Neuronal stem cell (in vitro differentiated cells): ENCODE measurements around the gene RAB33B.
"Not testable (repeated sequence)": the region's sequence is repeated elsewhere in the genome, so short reads cannot be mapped to it uniquely, and the experiment has no call there.

ENCODE experiments used
- DNase-seq: peaks from one replicate; pipeline ENCODE4 v3.0.0-alpha.2; 2013; ENCODE audit warnings: low spot score
- H2AFZ ChIP-seq: one replicate; pipeline ENCODE4 v1.6.1; 2013; ENCODE audit warnings: mild to moderate bottlenecking, low read length, inconsistent platforms
- H2AK5ac ChIP-seq: 2 replicates; pipeline ENCODE4 v1.6.1; 2013; ENCODE audit warnings: low read depth, mild to moderate bottlenecking, inconsistent platforms, low read length, moderate library complexity, mixed read lengths
- H2BK120ac ChIP-seq: 2 replicates; pipeline ENCODE4 v1.6.1; 2013; ENCODE audit warnings: low read depth, mild to moderate bottlenecking, inconsistent platforms, low read length, moderate library complexity, mixed read lengths
- H2BK12ac ChIP-seq: one replicate; pipeline ENCODE4 v1.6.1; 2013; ENCODE audit warnings: low read length, inconsistent platforms
- H2BK15ac ChIP-seq: 2 replicates; pipeline ENCODE4 v1.6.1; 2013; ENCODE audit warnings: mild to moderate bottlenecking, low read length, inconsistent platforms, mixed read lengths
- H2BK5ac ChIP-seq: one replicate; pipeline ENCODE4 v1.6.1; 2013; ENCODE audit warnings: inconsistent platforms, mild to moderate bottlenecking, low read length, moderate library complexity
- H3K14ac ChIP-seq: one replicate; pipeline ENCODE4 v1.6.1; 2013; ENCODE audit warnings: low read length, inconsistent platforms
- H3K18ac ChIP-seq: 2 replicates; pipeline ENCODE4 v1.6.1; 2013; ENCODE audit warnings: low read length, inconsistent platforms
- H3K23ac ChIP-seq: 2 replicates; pipeline ENCODE4 v1.6.1; 2013; ENCODE audit warnings: low read depth, mild to moderate bottlenecking, mixed read lengths, low read length, inconsistent platforms; ENCODE audit not compliant: poor library complexity
- H3K27ac ChIP-seq: replicated peaks from 3 replicates; pipeline ENCODE4 v1.5.1; 2013; ENCODE audit warnings: low read length, inconsistent platforms
- H3K27me3 ChIP-seq, 3 experiments: 2 replicates each; pipeline ENCODE4 v1.6.1; 2013; ENCODE audit warnings: low read length in 3 of 3, mild to moderate bottlenecking in 2 of 3, inconsistent platforms in 1 of 3, low read depth in 1 of 3, mixed read lengths in 1 of 3, moderate library complexity in 1 of 3; ENCODE audit not compliant: control insufficient read depth in 3 of 3, insufficient read depth in 3 of 3
- H3K36me3 ChIP-seq, 2 donors: replicated peaks in 1 of 2; 2 replicates each; pipeline ENCODE4 v1.6.1; 2013; ENCODE audit warnings: low read length in 2 of 2; ENCODE audit not compliant: control insufficient read depth in 2 of 2, insufficient read depth in 2 of 2
- H3K4ac ChIP-seq: 2 replicates; pipeline ENCODE4 v1.6.1; 2013; ENCODE audit warnings: inconsistent platforms, mild to moderate bottlenecking, low read length, moderate library complexity
- H3K4me1 ChIP-seq, 2 donors: 1 replicate in 1 of 2; 2 replicates in 1 of 2; pipeline ENCODE4 v1.6.1; 2013; ENCODE audit warnings: low read length in 2 of 2, low read depth in 1 of 2; ENCODE audit not compliant: control insufficient read depth in 2 of 2, insufficient read depth in 1 of 2
- H3K4me2 ChIP-seq: one replicate; pipeline ENCODE4 v1.6.1; 2013; ENCODE audit warnings: mild to moderate bottlenecking, low read length, inconsistent platforms; ENCODE audit not compliant: insufficient read depth, poor library complexity, severe bottlenecking
- H3K4me3 ChIP-seq, 2 donors: 2 replicates each; pipeline ENCODE4 v1.5.1; 2013; ENCODE audit warnings: low read length in 2 of 2, mild to moderate bottlenecking in 2 of 2, inconsistent platforms in 1 of 2, moderate library complexity in 1 of 2
- H3K79me1 ChIP-seq: one replicate; pipeline ENCODE4 v1.6.1; 2013; ENCODE audit warnings: low read depth, mild to moderate bottlenecking, inconsistent platforms, low read length, moderate library complexity
- H3K9ac ChIP-seq: one replicate; pipeline ENCODE4 v1.6.1; 2013; ENCODE audit warnings: mild to moderate bottlenecking, low read depth, low read length, inconsistent platforms; ENCODE audit not compliant: poor library complexity
- H3K9me3 ChIP-seq, 2 donors: replicated peaks in 1 of 2; 2 replicates each; pipeline versions ENCODE3 to v1.6.1; 2013; ENCODE audit warnings: low read length in 2 of 2, mild to moderate bottlenecking in 2 of 2, inconsistent platforms in 1 of 2, low read depth in 1 of 2, mixed read lengths in 1 of 2, moderate library complexity in 1 of 2; ENCODE audit not compliant: control insufficient read depth in 2 of 2, insufficient read depth in 1 of 2
- H4K8ac ChIP-seq: one replicate; pipeline ENCODE4 v1.6.1; 2013; ENCODE audit warnings: low read depth, mild to moderate bottlenecking, inconsistent platforms, low read length, moderate library complexity
- H4K91ac ChIP-seq: one replicate; pipeline ENCODE4 v1.6.1; 2013; ENCODE audit warnings: low read length, low read depth, mild to moderate bottlenecking, inconsistent platforms; ENCODE audit not compliant: poor library complexity
- WGBS, 2 donors: extraction: QIAGEN DNeasy Blood & Tissue Kit; methylation state at CpG; one replicate each; pipeline ENCODE4 v1.1.7; 2013; ENCODE audit warnings: missing lambda C conversion rate in 2 of 2, mixed read lengths in 1 of 2; ENCODE audit not compliant: insufficient read length in 2 of 2, insufficient replicate concordance in 1 of 2; ENCODE audit errors: extremely low coverage in 2 of 2; 5-methylcytosine and 5-hydroxymethylcytosine counted together

Gene RAB33B

DNA sequence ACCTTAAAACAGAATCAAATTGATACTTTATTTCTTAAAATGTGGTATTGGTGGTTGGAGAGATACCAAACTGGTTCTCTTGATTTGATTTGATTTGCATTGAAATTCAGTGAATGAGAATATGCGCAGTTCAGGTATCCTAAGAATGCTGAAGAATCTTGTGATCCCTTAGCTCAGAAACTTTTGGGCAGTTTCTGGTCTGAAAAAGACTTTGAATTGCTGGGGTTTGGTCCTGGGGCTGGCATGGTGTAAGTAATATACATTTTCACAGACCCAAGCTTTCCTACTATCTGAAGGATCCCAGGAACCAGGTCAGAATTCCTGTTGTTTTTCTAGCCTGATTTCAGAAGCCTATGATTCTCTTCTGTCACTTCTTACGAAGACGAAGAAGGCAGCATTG is 6.6 kb downstream of the RAB33B start:
- Histone ChIP-seq H3K36me3 (peaks cover 0 to 15% of the 10 kb centered on the region in 2 donors), H2BK120ac (no peak overlapping the region), H3K4me2 (no peak overlapping the region), H2AK5ac (no peak overlapping the region), H2AFZ (no peak overlapping the region), H3K14ac (no peak overlapping the region), H3K4me3 (no peak overlapping the region), H3K23ac (no peak overlapping the region), H3K27me3 (no peaks in the 10 kb centered on the region), H2BK15ac (no peak overlapping the region), H4K91ac (no peak overlapping the region), H3K79me1 (peaks cover 3% of the 10 kb centered on the region), H3K9ac (no peak overlapping the region), H3K9me3 (no peaks in the 10 kb centered on the region), H3K4me1 (peaks cover 0 to 5% of the 10 kb centered on the region in 2 donors), H2BK5ac (no peak overlapping the region), H2BK12ac (no peak overlapping the region), H3K18ac (no peak overlapping the region), H3K4ac (no peak overlapping the region), H3K27ac (no peak overlapping the region), H4K8ac (no peak overlapping the region)
- WGBS, 2 donors: no CpG with 5 or more reads among the region's 3 CpGs
- DNase-seq: no peak

DNA sequence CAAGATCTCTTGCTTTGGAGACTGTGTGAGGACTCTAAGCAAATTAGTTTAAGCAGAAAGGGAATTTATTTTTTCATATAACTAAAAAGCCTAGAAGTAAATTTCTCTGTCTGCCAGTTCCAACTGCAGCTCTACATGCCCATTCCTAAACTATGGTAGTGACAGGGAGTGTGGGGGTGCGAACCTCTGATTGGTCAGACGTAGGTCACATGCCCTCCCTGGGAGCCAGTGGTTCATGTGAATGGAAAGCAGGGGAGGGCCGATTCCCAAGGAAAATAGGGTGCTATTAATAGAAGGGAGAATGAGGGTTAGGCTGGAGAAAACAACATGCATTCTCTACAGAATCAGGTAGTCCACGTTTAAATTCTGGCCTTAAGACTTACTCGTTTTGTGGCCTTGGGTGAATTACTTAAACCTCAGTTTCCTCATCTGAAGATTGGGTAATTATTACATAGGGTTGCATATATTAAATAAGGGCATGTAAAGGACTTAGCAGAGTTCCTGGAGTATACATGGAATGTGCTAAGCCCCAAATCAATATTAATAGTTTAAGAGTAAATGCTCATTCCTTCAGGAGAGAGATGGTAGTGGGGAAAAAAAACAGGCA is 7.2 kb downstream of the RAB33B start:
- WGBS, 2 donors: no CpG with 5 or more reads among the region's 5 CpGs

GRCh38 chr4:139464512-139464911 is 10.6 kb downstream of the RAB33B start:
- H2BK15ac ChIP-seq, H3K27me3 ChIP-seq, H3K4me3 ChIP-seq, H3K27ac ChIP-seq, H2AFZ ChIP-seq, H3K14ac ChIP-seq, H2BK12ac ChIP-seq, H3K79me1 ChIP-seq, DNase-seq, H3K4me2 ChIP-seq, H3K23ac ChIP-seq, H4K8ac ChIP-seq, H3K9ac ChIP-seq, H4K91ac ChIP-seq, H2AK5ac ChIP-seq, H3K18ac ChIP-seq, H2BK5ac ChIP-seq, H3K4me1 ChIP-seq, H2BK120ac ChIP-seq, H3K4ac ChIP-seq: not testable (repeated sequence)
- WGBS, 2 donors: no CpG with 5 or more reads among the region's 5 CpGs
- peaks cover 0 to 15% of the 10 kb centered on the region in 2 donors for H3K36me3 ChIP-seq
- H3K9me3 ChIP-seq: peaks cover 0 to 14% of the 10 kb centered on the region in 2 donors

More for the DNA sequence above, 7.2 kb downstream of the RAB33B start:
- H3K27me3 ChIP-seq: no peaks in the 10 kb centered on the region
- peaks cover 0 to 15% of the 10 kb centered on the region in 2 donors for H3K36me3 ChIP-seq
- H2AFZ ChIP-seq: no peak overlapping the region
- DNase-seq: no peak
- no peak overlapping the region for H4K8ac ChIP-seq
- H3K23ac ChIP-seq: no peak overlapping the region
- H3K18ac ChIP-seq: no peak overlapping the region
- H2AK5ac ChIP-seq: no peak overlapping the region
- H2BK120ac ChIP-seq: no peak overlapping the region
- no peak overlapping the region for H3K4me2 ChIP-seq
- no peaks in the 10 kb centered on the region for H3K4me1 ChIP-seq
- no peak overlapping the region for H4K91ac ChIP-seq
- H3K4me3 ChIP-seq: no peak overlapping the region
- H2BK15ac ChIP-seq: no peak overlapping the region
- no peak overlapping the region for H3K4ac ChIP-seq
- no peak overlapping the region for H2BK5ac ChIP-seq
- no peak overlapping the region for H3K27ac ChIP-seq
- peaks cover 3% of the 10 kb centered on the region for H3K79me1 ChIP-seq
- H3K9ac ChIP-seq: no peak overlapping the region
- no peaks in the 10 kb centered on the region for H3K9me3 ChIP-seq
- H2BK12ac ChIP-seq: no peak overlapping the region
- no peak overlapping the region for H3K14ac ChIP-seq

DNA sequence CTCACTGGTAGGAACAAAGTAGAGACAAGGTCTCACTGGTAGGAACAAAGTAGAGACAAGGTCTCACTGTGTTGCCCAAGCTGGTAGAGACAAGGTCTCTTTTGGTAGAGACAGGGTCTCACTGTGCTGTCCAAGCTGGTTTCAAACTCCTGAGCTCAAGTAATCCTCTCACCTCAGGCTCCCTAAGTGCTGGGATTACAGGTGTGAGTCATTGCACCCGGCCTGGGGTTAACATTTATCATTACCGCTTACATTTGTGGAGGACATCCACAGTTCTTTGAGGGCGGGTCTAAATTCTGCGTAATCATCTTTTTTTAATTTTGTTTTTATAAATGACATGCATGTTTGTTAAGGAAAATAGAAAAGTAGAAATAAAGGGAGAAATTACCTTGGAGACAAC is 12.0 kb downstream of the RAB33B start:
- no CpG with 5 or more reads among the region's 4 CpGs for WGBS, 2 donors
- no peak overlapping the region for H3K14ac ChIP-seq
- DNase-seq: no peak
- peaks cover 5% of the 10 kb centered on the region for H3K79me1 ChIP-seq
- H3K18ac ChIP-seq: no peak overlapping the region
- H2BK5ac ChIP-seq: no peak overlapping the region
- no peak overlapping the region for H4K8ac ChIP-seq
- no peaks in the 10 kb centered on the region for H3K4me1 ChIP-seq
- peaks cover 2 to 7% of the 10 kb centered on the region in 2 donors for H3K36me3 ChIP-seq
- no peak overlapping the region for H3K23ac ChIP-seq
- no peak overlapping the region for H3K27ac ChIP-seq
- no peak overlapping the region for H3K4ac ChIP-seq
- H4K91ac ChIP-seq: no peak overlapping the region
- H2AK5ac ChIP-seq: no peak overlapping the region
- H3K4me3 ChIP-seq: no peak overlapping the region
- H2AFZ ChIP-seq: no peak overlapping the region
- peaks cover under 1 to 23% of the 10 kb centered on the region in 2 donors for H3K9me3 ChIP-seq
- H2BK12ac ChIP-seq: no peak overlapping the region
- H2BK120ac ChIP-seq: no peak overlapping the region
- no peaks in the 10 kb centered on the region for H3K27me3 ChIP-seq
- no peak overlapping the region for H2BK15ac ChIP-seq
- H3K4me2 ChIP-seq: no peak overlapping the region
- no peak overlapping the region for H3K9ac ChIP-seq
